ENCODE data around the gene TNFAIP8. TPM values are rescaled to one million over a fixed set of nuclear protein-coding genes. Genes with fewer than 3 reads are reported as not detected.

Gene TNFAIP8
- total RNA-seq, 1 experiment from 2014 or later = 45.3 TPM

DNA sequence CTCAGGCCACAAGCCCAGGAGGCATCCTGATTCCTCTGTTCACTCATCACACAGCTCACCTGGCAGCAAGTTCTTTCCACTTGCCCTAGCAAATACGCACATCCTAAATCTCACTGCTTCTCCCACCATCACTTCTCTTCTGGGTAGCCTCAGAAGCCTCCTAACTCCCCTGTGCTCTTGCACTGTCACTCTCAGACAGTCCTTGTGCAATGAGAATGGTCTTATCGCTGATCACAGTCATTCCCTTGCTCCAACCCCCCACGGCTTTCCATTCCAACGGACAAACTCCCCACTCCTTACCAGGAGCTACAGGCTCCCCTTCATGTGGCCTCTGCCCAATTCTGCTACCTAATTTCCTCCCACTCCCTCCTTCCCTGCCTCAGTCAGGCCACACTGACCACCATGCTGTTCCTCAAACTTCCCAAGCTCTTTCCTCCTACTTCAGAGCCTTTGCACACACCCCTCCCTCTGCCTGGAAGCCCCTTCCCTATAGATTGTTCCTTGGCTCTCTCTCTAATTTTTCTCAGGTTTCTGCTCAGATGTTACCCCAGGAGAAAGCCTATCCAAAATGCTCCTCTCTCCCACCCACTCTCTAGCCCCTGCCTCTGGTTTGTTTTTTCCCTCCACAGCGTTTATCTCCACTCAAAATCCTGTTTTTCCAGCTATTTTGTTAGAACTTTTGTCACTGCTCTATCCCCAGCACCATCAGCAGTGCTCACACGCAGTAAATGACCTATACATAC is 34.1 kb upstream of the TNFAIP8 start:
- Histone ChIP-seq H3K27ac (no peak overlapping the region), H3K4me1 (peaks cover 18% of the 10 kb centered on the region), H3K36me3 (no peaks in the 10 kb centered on the region), H3K27me3 (no peaks in the 10 kb centered on the region), H3K4me3 (no peak overlapping the region), H3K9me3 (replicated peaks) (no peaks in the 10 kb centered on the region)
- DNase-seq = no peak

DNA sequence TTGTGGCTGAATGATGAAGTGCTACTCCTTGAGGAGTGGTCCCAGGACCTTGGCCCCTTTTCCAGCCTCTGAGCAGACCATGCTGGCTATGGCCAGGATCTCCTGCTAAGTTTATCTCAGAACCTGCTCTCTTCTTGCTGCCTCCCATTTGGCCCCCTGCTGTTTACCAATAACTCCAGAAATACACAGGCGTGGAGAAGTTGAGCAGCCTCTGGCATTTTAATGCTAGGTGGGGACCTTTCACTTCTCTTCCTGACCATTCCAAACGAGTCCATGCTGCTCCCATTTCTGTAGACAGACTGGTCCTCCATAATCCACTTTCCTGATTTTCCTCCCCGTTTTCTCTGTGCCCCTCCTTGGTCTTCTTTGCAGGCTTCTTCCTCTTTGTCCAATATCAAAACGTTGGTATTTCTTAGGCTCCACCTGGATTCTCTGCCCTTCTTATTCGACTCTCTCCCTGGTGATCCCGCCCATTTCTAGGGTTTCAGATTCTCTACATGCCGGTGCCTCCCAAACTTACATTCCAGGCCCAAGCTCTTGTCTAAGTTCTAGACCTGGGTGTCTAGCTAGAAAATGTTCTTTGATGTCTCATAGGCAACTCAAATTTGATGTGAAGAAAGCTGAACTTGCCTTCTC is 33.4 kb upstream of the TNFAIP8 start:
- H3K4me1 ChIP-seq = peaks cover 18% of the 10 kb centered on the region
- H3K27ac ChIP-seq = no peak overlapping the region; the same call in 1 of the 2 replicates
- no peaks in the 10 kb centered on the region for H3K36me3 ChIP-seq
- no peaks in the 10 kb centered on the region for H3K27me3 ChIP-seq
- no peak for DNase-seq
- H3K4me3 ChIP-seq = no peak overlapping the region
- H3K9me3 ChIP-seq (replicated peaks) = no peaks in the 10 kb centered on the region

DNA sequence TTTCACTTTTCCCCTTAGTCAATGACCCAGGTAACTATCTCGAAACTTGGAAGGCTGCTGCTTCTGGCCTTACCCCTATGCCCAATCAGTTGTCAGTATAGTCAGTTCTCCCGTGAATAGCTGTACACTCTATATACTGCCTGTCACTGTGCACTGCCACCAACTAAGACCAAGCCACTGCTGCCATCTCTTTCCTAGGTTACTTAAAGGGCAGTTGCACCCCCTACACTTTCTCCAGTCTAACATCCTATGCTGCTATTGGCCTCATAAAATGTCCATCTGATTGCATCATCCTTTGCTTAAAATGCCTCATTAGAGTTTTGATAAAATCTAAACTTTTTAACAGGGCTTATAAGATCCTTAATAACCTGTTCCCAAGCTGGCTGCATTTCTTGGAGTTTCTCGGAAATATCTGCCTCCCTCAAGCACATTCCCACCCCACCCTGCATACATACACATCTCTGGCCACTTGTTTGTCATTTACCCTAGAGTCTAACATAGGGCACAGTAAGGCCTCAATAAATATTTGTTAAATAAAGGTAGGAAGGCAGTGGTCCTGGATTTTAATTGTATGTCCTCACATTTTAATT is 32.8 kb upstream of the TNFAIP8 start:
- Histone ChIP-seq H3K36me3 (no peaks in the 10 kb centered on the region), H3K27me3 (no peaks in the 10 kb centered on the region), H3K4me1 (peaks cover 20% of the 10 kb centered on the region), H3K27ac (peak overlapping the region; percentile 66; the same call in 1 of the 2 replicates), H3K4me3 (no peak overlapping the region), H3K9me3 (replicated peaks) (no peaks in the 10 kb centered on the region)
- DNase-seq = no peak

DNA sequence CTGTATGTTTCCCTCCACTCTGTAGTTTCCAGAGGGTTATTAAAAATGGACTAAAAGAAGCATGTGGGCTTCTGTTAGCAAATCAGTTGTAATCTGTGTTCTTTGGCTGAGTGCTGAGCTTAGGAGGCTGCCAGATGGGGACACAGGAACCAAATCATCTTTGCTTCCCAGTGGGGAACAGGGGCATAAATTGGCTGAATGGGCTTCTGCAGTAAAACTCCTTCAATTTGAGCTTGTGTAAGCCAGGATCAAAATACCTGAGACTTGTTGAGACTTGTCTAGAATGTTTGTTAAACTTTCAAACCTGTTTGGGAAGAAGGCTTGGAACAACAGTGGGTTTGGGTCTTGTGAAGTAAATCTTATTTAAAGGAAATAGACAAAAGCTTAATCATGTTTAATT is 32.2 kb upstream of the TNFAIP8 start:
- Histone ChIP-seq H3K36me3 (no peaks in the 10 kb centered on the region), H3K9me3 (replicated peaks) (no peaks in the 10 kb centered on the region), H3K4me1 (peaks cover 25% of the 10 kb centered on the region), H3K27ac (peak overlapping the region; percentile 66), H3K27me3 (no peaks in the 10 kb centered on the region), H3K4me3 (peak overlapping the region; percentile 37)
- DNase-seq = peak; percentile 45 to 68

DNA sequence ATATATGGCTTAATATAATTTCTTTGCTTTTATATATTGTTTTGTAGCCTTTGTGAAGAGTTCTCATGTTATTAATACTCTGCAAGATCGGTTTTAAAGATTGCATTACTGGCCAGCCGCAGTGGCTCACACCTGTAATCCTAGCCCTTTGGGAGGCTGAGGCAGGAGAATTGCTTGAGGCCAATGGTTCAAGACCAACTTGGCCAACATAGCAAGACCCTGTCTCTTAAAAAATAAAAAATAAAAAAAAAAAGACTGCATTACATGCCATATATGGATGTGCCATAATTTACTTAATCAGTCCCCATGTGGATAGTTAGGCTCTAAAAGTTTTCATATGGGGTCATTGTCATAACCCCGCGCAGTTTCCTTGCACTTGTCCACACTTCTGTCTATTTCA is 31.0 kb upstream of the TNFAIP8 start:
- Histone ChIP-seq H3K27me3 (no peaks in the 10 kb centered on the region), H3K4me3 (peak overlapping the region; percentile 37; the same call in 1 of the 2 replicates), H3K27ac (peak overlapping the region; percentile 66; the same call in 1 of the 2 replicates), H3K4me1 (peaks cover 34% of the 10 kb centered on the region), H3K9me3 (replicated peaks) (no peaks in the 10 kb centered on the region), H3K36me3 (no peaks in the 10 kb centered on the region)
- DNase-seq = no peak

DNA sequence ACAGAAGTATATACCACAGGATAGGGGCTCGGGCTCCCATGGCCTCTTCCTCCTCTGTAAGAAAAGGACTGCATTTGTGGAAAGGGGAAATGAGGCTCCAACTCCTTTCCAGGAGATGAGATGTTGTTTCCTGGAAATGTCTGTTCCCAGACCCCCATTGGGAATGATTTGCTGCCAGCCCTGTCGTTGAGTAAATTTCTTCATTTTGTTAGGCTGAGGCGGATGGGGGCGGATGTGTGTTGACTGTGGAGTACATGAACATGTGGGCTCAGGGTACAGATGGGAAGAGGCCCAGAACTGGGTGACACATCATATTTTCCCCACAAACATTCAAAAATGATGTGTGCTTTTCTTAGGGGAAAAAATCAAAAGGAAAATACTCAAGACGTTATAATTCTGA is 28.8 kb upstream of the TNFAIP8 start:
- Histone ChIP-seq H3K36me3 (no peaks in the 10 kb centered on the region), H3K4me1 (peaks cover 34% of the 10 kb centered on the region), H3K4me3 (no peak overlapping the region), H3K27me3 (no peaks in the 10 kb centered on the region), H3K27ac (no peak overlapping the region), H3K9me3 (replicated peaks) (no peaks in the 10 kb centered on the region)
- DNase-seq = no peak

DNA sequence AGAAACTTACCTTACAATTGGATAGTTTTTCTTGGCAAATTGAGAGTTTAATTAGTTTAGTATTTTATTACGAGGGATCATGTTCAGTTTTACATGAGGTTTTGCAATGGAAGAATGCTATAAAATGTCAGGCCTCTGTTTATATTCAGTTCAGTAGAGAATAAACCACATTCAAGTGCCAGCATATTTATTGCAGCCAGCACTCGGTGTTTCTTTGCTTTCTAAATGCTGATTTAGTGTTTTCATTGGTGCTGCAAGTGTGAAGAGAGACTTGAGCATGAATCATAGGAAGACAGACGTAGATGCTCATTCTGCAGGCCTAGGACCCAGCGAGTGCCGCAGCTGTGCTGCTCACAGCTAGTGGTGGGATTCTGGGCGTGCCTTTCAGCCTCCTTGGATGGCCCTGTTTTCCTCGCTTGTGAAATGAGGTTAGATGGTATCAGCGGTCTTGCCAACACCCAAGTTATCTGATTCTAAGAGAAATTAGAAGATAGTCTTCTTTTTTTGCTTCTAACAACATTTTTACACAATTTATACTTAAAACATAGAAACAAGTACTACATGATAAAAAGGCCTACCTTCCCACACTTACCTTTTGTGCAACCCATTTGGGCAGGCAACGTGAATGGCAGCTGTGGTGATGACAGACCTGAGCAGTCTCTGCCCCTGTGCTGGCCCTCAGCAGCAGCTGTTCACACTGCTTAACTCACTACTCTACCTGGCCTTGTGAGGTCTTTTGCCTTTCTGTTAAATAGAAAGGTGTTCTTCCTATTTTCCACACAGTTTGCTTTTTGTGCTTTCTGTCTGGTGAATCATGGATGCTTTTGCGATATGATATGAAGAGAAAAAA is 26.8 kb upstream of the TNFAIP8 start:
- Histone ChIP-seq H3K27ac (no peak overlapping the region), H3K36me3 (no peaks in the 10 kb centered on the region)
- DNase-seq = peak; percentile 47 to 57

DNA sequence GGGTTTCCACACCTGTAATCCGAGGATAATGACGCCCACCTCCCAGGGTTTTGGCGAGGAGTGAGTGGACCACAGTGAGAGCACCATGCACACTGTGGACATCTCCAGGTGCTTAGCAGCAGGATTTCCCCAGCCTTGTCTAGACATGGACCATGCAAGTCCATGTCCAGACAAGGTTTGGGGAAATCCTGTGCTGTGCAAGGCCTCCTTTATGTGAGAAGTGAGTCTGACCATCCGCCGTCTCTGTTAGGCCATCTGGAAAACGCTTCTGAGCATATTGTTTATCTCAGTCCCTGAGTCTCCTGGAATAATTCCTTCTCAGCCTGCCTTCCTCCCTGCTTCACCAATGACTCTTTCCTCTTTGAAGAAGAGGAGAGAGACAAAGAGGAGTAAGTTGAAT is 26.2 kb upstream of the TNFAIP8 start:
- Histone ChIP-seq H3K9me3 (replicated peaks) (no peaks in the 10 kb centered on the region), H3K4me1 (peaks cover 25% of the 10 kb centered on the region), H3K27ac (no peak overlapping the region), H3K27me3 (no peaks in the 10 kb centered on the region), H3K36me3 (no peaks in the 10 kb centered on the region), H3K4me3 (no peak overlapping the region)
- DNase-seq = no peak

More for the DNA sequence above, 26.8 kb upstream of the TNFAIP8 start:
- Histone ChIP-seq H3K4me3 (no peak overlapping the region), H3K4me1 (peaks cover 26% of the 10 kb centered on the region), H3K27me3 (no peaks in the 10 kb centered on the region), H3K9me3 (replicated peaks) (no peaks in the 10 kb centered on the region)

DNA sequence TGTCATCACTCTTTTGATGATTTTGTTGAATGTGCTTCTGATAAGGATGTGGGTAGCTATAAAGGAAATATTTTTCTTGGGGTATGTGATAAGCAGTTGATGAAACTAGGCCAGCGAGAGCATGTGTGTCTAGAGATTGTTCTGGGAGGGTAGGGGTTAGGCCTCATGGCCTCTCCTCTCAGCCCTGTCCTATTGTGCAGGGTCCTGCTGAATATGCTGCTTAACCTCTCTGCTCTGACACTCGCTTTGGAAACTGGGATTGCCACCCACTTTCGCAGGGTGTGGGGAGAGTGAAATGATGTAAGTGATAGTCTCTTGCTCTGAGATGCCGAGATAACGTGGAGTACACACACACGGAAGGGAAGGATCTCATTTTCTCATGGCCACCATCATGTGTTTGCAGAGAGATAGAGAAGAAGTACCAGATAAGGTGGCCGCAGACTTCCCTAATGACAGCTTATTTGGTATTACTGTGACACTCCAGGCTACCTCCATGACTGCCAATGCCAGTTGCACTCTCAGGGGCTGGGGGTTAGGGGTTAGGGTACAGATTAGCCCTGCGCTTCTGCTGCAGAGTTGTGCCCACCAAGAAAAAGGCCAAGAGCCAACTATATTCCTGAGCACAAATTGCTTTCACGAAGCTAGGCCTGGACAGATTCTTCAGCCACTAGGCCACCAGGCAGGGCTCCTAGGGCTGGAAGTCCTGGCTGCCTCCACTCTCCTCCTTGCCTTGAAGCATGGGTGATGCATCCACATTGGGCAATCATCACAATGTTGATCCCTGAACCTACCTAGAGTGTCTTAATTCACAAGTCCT is 25.2 kb upstream of the TNFAIP8 start:
- H3K4me3 ChIP-seq = no peak overlapping the region
- no peaks in the 10 kb centered on the region for H3K9me3 ChIP-seq (replicated peaks)
- H3K36me3 ChIP-seq = no peaks in the 10 kb centered on the region
- no peak for DNase-seq
- H3K27me3 ChIP-seq = no peaks in the 10 kb centered on the region
- peaks cover 19% of the 10 kb centered on the region for H3K4me1 ChIP-seq
- no peak overlapping the region for H3K27ac ChIP-seq

DNA sequence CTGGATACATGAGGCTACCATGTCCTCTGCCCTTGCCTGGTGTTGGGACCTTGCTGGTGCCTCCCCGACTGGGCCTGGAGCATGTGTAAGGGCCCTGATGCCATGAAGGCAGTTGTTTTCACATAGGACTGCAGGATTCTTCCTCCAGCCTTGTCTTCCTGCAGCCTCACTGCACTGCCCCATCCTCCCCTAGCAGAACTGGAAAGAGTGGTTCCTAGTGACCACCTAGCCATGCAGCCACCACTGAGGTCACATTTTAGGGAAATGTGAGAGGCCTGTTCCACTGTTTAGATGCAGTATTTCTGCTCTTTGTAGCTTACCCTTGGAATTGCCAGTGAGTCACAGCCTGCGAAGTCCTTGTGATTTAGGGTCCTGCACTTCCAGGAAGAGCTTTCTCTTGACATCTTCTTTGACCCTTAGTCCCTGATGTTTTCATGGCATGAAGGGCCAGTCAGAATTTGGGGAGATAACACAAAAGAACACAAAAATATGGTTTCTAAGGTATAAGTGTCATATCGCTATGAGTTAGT is 24.2 kb upstream of the TNFAIP8 start:
- Histone ChIP-seq H3K27ac (no peak overlapping the region), H3K4me3 (no peak overlapping the region), H3K9me3 (replicated peaks) (no peaks in the 10 kb centered on the region), H3K27me3 (no peaks in the 10 kb centered on the region), H3K4me1 (peaks cover 19% of the 10 kb centered on the region), H3K36me3 (no peaks in the 10 kb centered on the region)
- DNase-seq = no peak

DNA sequence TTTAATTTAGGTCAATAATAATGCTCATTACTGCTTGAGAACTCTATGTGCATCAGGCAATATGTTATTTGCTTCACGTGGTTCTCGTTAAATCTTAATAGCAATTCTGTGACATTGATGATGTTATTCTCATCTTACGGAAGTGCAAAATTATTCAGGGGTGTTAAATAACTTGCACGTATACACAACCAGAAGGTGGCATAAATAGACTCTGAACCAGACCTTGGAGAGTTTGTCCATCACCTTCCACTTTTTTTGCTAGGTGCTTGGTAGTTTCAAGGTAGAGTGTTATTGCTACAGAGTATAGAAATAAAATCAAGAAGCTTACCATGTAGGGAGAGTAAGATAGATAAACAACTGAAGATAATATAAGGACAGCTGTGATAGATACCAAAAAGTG is 23.6 kb upstream of the TNFAIP8 start:
- Histone ChIP-seq H3K9me3 (replicated peaks) (no peaks in the 10 kb centered on the region), H3K36me3 (no peaks in the 10 kb centered on the region), H3K27ac (no peak overlapping the region), H3K4me1 (peaks cover 24% of the 10 kb centered on the region), H3K4me3 (no peak overlapping the region), H3K27me3 (no peaks in the 10 kb centered on the region)
- no peak for DNase-seq

DNA sequence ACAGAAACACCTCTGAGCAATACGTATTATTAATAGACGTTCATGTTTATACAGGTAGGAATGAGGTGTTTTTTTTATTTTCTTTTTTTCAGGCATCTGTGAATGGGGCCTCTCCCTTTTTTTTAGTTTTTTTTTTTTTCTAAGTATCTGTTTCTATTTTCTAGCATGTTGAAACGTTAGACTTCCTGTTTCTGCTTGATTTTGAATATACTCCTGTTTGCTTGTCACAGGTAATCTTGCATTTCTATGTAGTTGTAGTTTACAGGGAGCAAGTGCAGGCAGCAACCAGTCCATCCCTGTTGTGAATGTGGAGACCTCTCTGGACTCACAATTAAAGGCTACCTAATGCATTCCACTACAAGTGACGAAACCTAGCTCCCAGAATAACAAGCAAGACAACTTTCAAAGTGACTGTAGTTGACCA is 22.8 kb upstream of the TNFAIP8 start:
- no peaks in the 10 kb centered on the region for H3K36me3 ChIP-seq
- H3K27ac ChIP-seq = no peak overlapping the region
- DNase-seq = no peak
- H3K4me3 ChIP-seq = no peak overlapping the region
- no peaks in the 10 kb centered on the region for H3K27me3 ChIP-seq
- peaks cover 23% of the 10 kb centered on the region for H3K4me1 ChIP-seq
- no peaks in the 10 kb centered on the region for H3K9me3 ChIP-seq (replicated peaks)

DNA sequence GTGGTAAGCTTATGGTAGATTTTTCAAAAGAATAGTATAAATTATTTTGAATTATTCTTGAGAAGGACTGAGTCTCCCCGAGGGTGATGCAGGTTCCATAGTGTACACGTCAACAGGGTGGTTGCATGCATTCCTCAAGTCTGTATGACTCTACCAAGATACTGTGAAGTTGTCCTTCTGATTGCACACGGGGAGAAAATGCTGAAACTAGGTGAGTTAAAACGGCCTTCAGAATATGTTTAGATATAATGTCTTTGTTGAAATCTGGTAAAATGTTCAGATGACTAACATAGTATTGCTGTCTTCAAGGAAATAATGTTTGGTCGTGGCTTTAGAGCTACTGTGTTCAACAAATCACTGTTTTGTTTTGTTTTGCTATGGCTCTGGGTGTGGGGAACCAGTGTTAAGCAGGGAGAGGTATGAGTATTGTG is 22.4 kb upstream of the TNFAIP8 start:
- no peaks in the 10 kb centered on the region for H3K27me3 ChIP-seq
- no peak overlapping the region for H3K27ac ChIP-seq
- H3K9me3 ChIP-seq (replicated peaks) = no peaks in the 10 kb centered on the region
- H3K4me1 ChIP-seq = peaks cover 18% of the 10 kb centered on the region
- no peak overlapping the region for H3K4me3 ChIP-seq
- H3K36me3 ChIP-seq = no peaks in the 10 kb centered on the region
- DNase-seq = no peak

DNA sequence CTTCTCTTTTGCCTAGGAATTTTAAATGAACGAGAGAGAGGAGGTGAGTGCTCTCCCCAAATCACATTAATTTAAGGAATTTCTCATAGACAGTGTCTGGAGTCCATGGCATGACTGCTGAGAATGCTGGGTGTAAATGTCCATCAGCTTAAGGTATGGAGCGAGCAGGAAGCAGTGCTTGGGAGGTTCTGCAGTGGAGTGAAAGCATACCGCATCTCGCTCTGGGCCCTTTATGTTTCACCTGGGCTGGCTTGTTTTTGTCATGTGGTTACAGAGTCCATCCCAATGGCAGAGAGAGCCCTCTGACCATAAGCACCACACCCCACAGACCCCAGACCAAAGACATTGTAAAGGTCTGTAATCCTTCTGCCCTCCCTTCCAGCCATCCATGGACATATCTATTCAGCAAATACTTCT is 20.6 kb upstream of the TNFAIP8 start:
- no peak for DNase-seq
- Histone ChIP-seq H3K9me3 (replicated peaks) (no peaks in the 10 kb centered on the region), H3K36me3 (no peaks in the 10 kb centered on the region), H3K27me3 (no peaks in the 10 kb centered on the region), H3K4me3 (no peak overlapping the region), H3K4me1 (peaks cover 15% of the 10 kb centered on the region), H3K27ac (no peak overlapping the region)

All from SJCRH30 (cell line).